ENCODE data around the gene DDI2. TPM values are rescaled to one million over a fixed set of nuclear protein-coding genes. Genes with fewer than 3 reads are reported as not detected.

Gene DDI2
- total and polyA plus RNA-seq, 2 donors (not counting 3 experiments of a cell fraction or from before 2014, with no cell fraction given), result 5.4 to 35.2 TPM

GRCh38 chr1:15618655-15619525 is 1.6 kb downstream of the DDI2 start:
- DNase-seq (ENCODE audit: low read depth, low spot score) (peak; percentile 39), FAIRE-seq (peak; percentile 4)
- dilution Hi-C loops (cut with MboI; ENCODE audit: extremely low pct_ligation_motif_present, low sequenced_read_pairs), result no loop called here
- H2AFZ ChIP-seq (ENCODE audit: low read depth, low read length), result no peak overlapping the region
- H3K79me2 ChIP-seq (ENCODE audit: control insufficient read depth, insufficient read depth, low read length), result peaks cover 63% of the 10 kb centered on the region
- ChIA-PET POLR2A (interaction anchor here (1.2 to 1.3 kb wide), 2 partner anchors 46 to 130 kb away, joined by 6 to 8 read pairs; no protein-coding TSS in a partner anchor), CTCF (interaction anchor here (0.9 to 1.0 kb wide), 3 partner anchors 14 to 72 kb away, joined by 3 to 4 read pairs (median 3); no protein-coding TSS in a partner anchor)
- peak overlapping the region; percentile 45 for H3K27ac ChIP-seq (ENCODE audit: insufficient read depth, low read depth, low read length)
- peak overlapping the region; percentile 95 for H3K4me2 ChIP-seq (ENCODE audit: insufficient read depth, low read length)
- no peaks in the 10 kb centered on the region for H3K36me3 ChIP-seq (ENCODE audit: control insufficient read depth in 2 of 2, extremely low read depth in 1 of 2, insufficient read depth in 2 of 2, low read length in 2 of 2)
- no peaks in the 10 kb centered on the region for H3K9me3 ChIP-seq (replicated peaks; ENCODE audit: control insufficient read depth, insufficient read depth, low read length)
- TSS peak; percentile 40 for BruUV-seq (replicated peaks)
- no peaks in the 10 kb centered on the region for H3K9me1 ChIP-seq (replicated peaks; ENCODE audit: control insufficient read depth, extremely low read depth, insufficient read depth, low read length)
- H3K4me3 ChIP-seq (replicated peaks in 1 of 3; ENCODE audit: insufficient read depth in 1 of 3, low read depth in 1 of 3, low read length in 3 of 3), result peak overlapping the region; percentile 44 to 87 (median 75)
- H3K27me3 ChIP-seq (ENCODE audit: control insufficient read depth in 2 of 2, insufficient read depth in 2 of 2, low read length in 2 of 2), result no peaks in the 10 kb centered on the region
- H4K20me1 ChIP-seq (replicated peaks; ENCODE audit: control insufficient read depth, extremely low read depth, insufficient read depth, low read length), result no peaks in the 10 kb centered on the region
- intact Hi-C loops (cut with micrococcal nuclease), result loop anchor here (10.0 kb wide), 1 partner anchor 226 kb away; the partner anchor contains the start of gene SPEN
- H3K9ac ChIP-seq (replicated peaks; ENCODE audit: extremely low read depth, insufficient read depth, low read length), result peak overlapping the region; percentile 80
- TF ChIP-seq GATA2 (IDR thresholded peaks at IDR 0.05; ENCODE audit: insufficient read depth, insufficient read length, low read depth, low read length) (no peak), POLR2A (IDR thresholded peaks at IDR 0.05; ENCODE audit: low read depth, low read length) (no peak), EZH2 (IDR thresholded peaks at IDR 0.05; ENCODE audit: borderline replicate concordance, low read depth, low read length, severe bottlenecking) (no peak), POLR2AphosphoS5 (IDR thresholded peaks at IDR 0.05; ENCODE audit: insufficient read depth, low read depth, low read length) (no peak), FOS (IDR thresholded peaks at IDR 0.05; ENCODE audit: borderline replicate concordance, insufficient read depth, low read length) (no peak), CTCF (IDR thresholded peaks at IDR 0.05; ENCODE audit: extremely low read depth in 1 of 2, insufficient read depth in 1 of 2, low read depth in 1 of 2, low read length in 2 of 2) (no peak), JUN (IDR thresholded peaks at IDR 0.05; ENCODE audit: borderline replicate concordance, insufficient read depth, insufficient read length, low read depth) (no peak), MYC (IDR thresholded peaks at IDR 0.05; ENCODE audit: low read depth, low read length) (no peak), MAX (IDR thresholded peaks at IDR 0.05; ENCODE audit: insufficient read depth, insufficient read length) (no peak)
- H3K4me1 ChIP-seq (ENCODE audit: control insufficient read depth, extremely low read depth, insufficient read depth, low read length), result peaks cover 27% of the 10 kb centered on the region
